ENCODE results near the gene APOLD1.

GRCh38 chr12:12764824-12765223 is 20.6 kb upstream of the APOLD1 start:
- TF ChIP-seq CTCF (IDR thresholded peaks at IDR 0.05; ENCODE audit: low read depth, low read length) (no peak), POLR2A (IDR thresholded peaks at IDR 0.05; ENCODE audit: extremely low read depth, insufficient read length) (no peak), MAX (IDR thresholded peaks at IDR 0.05; ENCODE audit: low read depth, low read length) (no peak), MYC (IDR thresholded peaks at IDR 0.05; ENCODE audit: low read depth, low read length) (no peak)

Measured in NB4 (cell line).